H1 (cell line): ENCODE data around the gene ZNF683. TPM values are rescaled to one million over a fixed set of nuclear protein-coding genes. Genes with fewer than 3 reads are reported as not detected.

Experiments
- POLR2A ChIP-seq, 2 experiments: IDR thresholded peaks; 1 replicate in 1 of 2; 2 replicates in 1 of 2; pipeline ENCODE4 v1.6.1; 2011; ENCODE audit warnings: low read depth in 2 of 2, low read length in 2 of 2, mild to moderate bottlenecking in 2 of 2; ENCODE audit errors: control extremely low read depth in 1 of 2
- SP2 ChIP-seq: IDR thresholded peaks from 2 replicates; pipeline ENCODE4 v1.6.1; 2012; ENCODE audit warnings: mild to moderate bottlenecking, low read length, inconsistent platforms
- TBP ChIP-seq: IDR thresholded peaks from 2 replicates; pipeline ENCODE4 v1.6.1; 2011; ENCODE audit warnings: low read depth, low read length, improper control_type of control experiment
- polyA plus RNA-seq, 7 experiments: library from polyadenylated mRNA; depleted of rRNA in 3 of 7; stranded (reverse) in 5 of 7; unstranded in 2 of 7; fragments of >200 nt in 5 of 7; fragments of 200-250 nt in 2 of 7; gene quantifications; 1 replicate in 5 of 7; 2 replicates in 1 of 7; 4 replicates in 1 of 7; pipeline versions ENCODE4 v1.2.1 to v1.2.3, GENCODE V29; 2011 to 2013; ENCODE audit warnings: missing spikeins in 2 of 7, mixed read lengths in 2 of 7
- total RNA-seq: library from RNA; stranded (reverse); fragmentation: NEBNext Ultra II Directional; extraction: Animal tissue kit (Norgen Biotek cat#: 25700); gene quantifications from 2 replicates; pipeline ENCODE4 v1.2.1, GENCODE V29; 2021
- TF ChIP-seq, protein P1 (sequence below), 3 experiments: IDR thresholded peaks; 1 replicate in 2 of 3; 2 replicates in 1 of 3; pipeline versions ENCODE4 v1.5.1 to v1.6.1; 2011; ENCODE audit warnings: low read length in 3 of 3, mild to moderate bottlenecking in 3 of 3, inconsistent platforms in 2 of 3, low read depth in 1 of 3, moderate library complexity in 1 of 3; ENCODE audit not compliant: insufficient read depth in 1 of 3; ENCODE audit errors: control extremely low read depth in 1 of 3

The ZNF683 gene
- total and polyA plus RNA-seq, 2 of the 8 experiments (the other 6 are each of a cell fraction or from before 2014, with no cell fraction given): not detected

DNA sequence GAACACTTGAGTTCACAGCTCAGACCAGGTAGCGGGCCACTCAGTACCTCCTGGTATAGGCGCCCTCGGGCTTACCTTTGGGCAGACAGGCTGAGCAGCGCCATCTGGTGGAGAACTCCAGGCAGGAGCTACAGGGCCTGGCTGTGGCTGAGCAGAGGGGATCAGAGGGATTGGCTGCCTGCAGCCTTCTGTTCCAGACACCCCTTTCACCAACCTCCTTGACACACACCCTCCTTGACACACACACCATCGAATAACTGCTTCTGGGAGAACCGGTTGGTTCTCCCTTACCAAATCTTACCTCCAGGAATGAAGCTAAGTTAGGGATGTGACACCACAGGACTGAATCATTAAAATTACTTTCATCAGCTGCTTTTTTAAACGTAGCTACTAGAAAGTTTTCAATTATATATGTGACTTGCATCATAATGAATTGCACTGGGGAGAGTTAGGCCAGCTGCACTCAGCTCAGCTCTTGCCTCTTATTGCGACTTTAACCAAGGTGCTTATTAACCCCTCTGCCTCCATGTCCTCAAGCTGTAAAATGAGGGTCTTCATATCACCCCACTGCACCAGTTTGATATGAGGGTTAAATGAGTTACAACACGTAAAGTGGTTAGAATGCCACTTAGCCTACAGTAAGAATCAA, 44.7 kb upstream of the ZNF683 start (continued):
- TF ChIP-seq, protein P1, sequence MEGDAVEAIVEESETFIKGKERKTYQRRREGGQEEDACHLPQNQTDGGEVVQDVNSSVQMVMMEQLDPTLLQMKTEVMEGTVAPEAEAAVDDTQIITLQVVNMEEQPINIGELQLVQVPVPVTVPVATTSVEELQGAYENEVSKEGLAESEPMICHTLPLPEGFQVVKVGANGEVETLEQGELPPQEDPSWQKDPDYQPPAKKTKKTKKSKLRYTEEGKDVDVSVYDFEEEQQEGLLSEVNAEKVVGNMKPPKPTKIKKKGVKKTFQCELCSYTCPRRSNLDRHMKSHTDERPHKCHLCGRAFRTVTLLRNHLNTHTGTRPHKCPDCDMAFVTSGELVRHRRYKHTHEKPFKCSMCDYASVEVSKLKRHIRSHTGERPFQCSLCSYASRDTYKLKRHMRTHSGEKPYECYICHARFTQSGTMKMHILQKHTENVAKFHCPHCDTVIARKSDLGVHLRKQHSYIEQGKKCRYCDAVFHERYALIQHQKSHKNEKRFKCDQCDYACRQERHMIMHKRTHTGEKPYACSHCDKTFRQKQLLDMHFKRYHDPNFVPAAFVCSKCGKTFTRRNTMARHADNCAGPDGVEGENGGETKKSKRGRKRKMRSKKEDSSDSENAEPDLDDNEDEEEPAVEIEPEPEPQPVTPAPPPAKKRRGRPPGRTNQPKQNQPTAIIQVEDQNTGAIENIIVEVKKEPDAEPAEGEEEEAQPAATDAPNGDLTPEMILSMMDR (IDR thresholded peaks at IDR 0.05; ENCODE audit: control extremely low read depth in 1 of 3, insufficient read depth in 1 of 3, low read depth in 1 of 3, low read length in 3 of 3): peak; percentile 92 to 98 (median 96)
- TF ChIP-seq POLR2A (IDR thresholded peaks at IDR 0.05; ENCODE audit: control extremely low read depth in 1 of 2, low read depth in 2 of 2, low read length in 2 of 2) (peak in 1 of 2 experiments; percentile 58; a peak in 1 of 3 replicates), TBP (0 out of 2 replicates have a peak, but pooled peaks have one; percentile 36), SP2 (no peak)
